Stimulated activated CD4-positive, alpha-beta T cell treated with anti-CD3 and anti-CD28 coated beads, Interleukin-4, amount 100 ng/mL, for 48 hours (primary cell): ENCODE data around the gene CFAP53.
A peak's percentile ranks its signal among the peaks of the same experiment; 100 is the strongest.

Source experiments
- DNase-seq, 2 donors: peaks; one replicate each; pipeline ENCODE4 v3.0.0-alpha.2; 2020; ENCODE audit warnings: low read depth in 2 of 2

Gene CFAP53

GRCh38 chr18:50194631-50195532, 71.4 kb downstream of the CFAP53 start, which contains the start of gene MYO5B:
TSS of gene MYO5B (minus strand) at chr18:50195147. CDS start at chr18:50194793, 354 bp downstream.
- DNase-seq: peak; percentile 46 to 54

GRCh38 chr18:50193796-50194630, 72.3 kb downstream of the CFAP53 start:
- DNase-seq: no peak

GRCh38 chr18:50192995-50193795, 73.1 kb downstream of the CFAP53 start:
- DNase-seq: no peak

GRCh38 chr18:50190926-50191325, 75.4 kb downstream of the CFAP53 start:
- no peak for DNase-seq

GRCh38 chr18:50190236-50190635, 76.1 kb downstream of the CFAP53 start:
- DNase-seq: no peak

- DNase-seq: no peak
Observed at GRCh38 chr18:50189160-50189559, 77.1 kb downstream of the CFAP53 start.

GRCh38 chr18:50188652-50189051, 77.6 kb downstream of the CFAP53 start:
- DNase-seq: no peak

- no peak for DNase-seq
Observed at GRCh38 chr18:50187659-50188058, 78.6 kb downstream of the CFAP53 start.

GRCh38 chr18:50186385-50186784, 79.9 kb downstream of the CFAP53 start:
- DNase-seq: no peak

- no peak for DNase-seq
Observed at GRCh38 chr18:50183556-50183955, 82.7 kb downstream of the CFAP53 start.

GRCh38 chr18:50182511-50182910, 83.8 kb downstream of the CFAP53 start:
- no peak for DNase-seq

GRCh38 chr18:50181590-50181989, 84.7 kb downstream of the CFAP53 start:
- DNase-seq: no peak

GRCh38 chr18:50179465-50179864, 86.8 kb downstream of the CFAP53 start:
- no peak for DNase-seq

- DNase-seq: no peak
Observed at GRCh38 chr18:50177294-50177992, 88.9 kb downstream of the CFAP53 start.
